ENCODE measurements around the gene LSAMP. TPM values are rescaled to one million over a fixed set of nuclear protein-coding genes. Genes with fewer than 3 reads are reported as not detected.

Gene LSAMP
- polyA plus RNA-seq, 1 of the 3 experiments (the other 2 are of a cell fraction), result 6.6 TPM

- Histone ChIP-seq H3K9me3 (no peaks in the 10 kb centered on the region), H3K4me1 (ENCODE audit: control insufficient read depth in 1 of 2, insufficient read depth in 2 of 2, low read depth in 1 of 2, low read length in 1 of 2) (no peaks in the 10 kb centered on the region), H3K79me2 (ENCODE audit: insufficient read depth) (no peaks in the 10 kb centered on the region), H3K4me2 (no peak overlapping the region), H3K9me2 (no peaks in the 10 kb centered on the region), H3K9ac (no peak overlapping the region), H3F3A (replicated peaks; ENCODE audit: insufficient read depth) (no peaks in the 10 kb centered on the region), H4K20me1 (ENCODE audit: insufficient read depth) (no peaks in the 10 kb centered on the region), H3K27ac (ENCODE audit: low read depth in 2 of 2, low read length in 1 of 2) (no peak overlapping the region), H3K4me3 (ENCODE audit: low read depth in 2 of 2, low read length in 1 of 2) (no peak overlapping the region), H3K27me3 (ENCODE audit: insufficient read depth) (no peaks in the 10 kb centered on the region), H3K36me3 (replicated peaks in 1 of 2; ENCODE audit: control insufficient read depth in 1 of 2, insufficient read depth in 2 of 2, low read length in 1 of 2) (no peaks in the 10 kb centered on the region), H2AFZ (ENCODE audit: low read depth) (no peak overlapping the region)
- DNase-seq, result no peak
- TF ChIP-seq MEF2A (IDR thresholded peaks at IDR 0.05; ENCODE audit: borderline replicate concordance, low read depth) (no peak), SIN3A (IDR thresholded peaks at IDR 0.05; ENCODE audit: borderline replicate concordance, low read depth, low read length) (no peak), TAF1 (IDR thresholded peaks at IDR 0.05; ENCODE audit: borderline replicate concordance, low read depth, low read length) (no peak), REST (IDR thresholded peaks at IDR 0.05; ENCODE audit: low read depth, low read length) (no peak), IRF3 (IDR thresholded peaks at IDR 0.05; ENCODE audit: low read depth, low read length) (no peak), RAD21 (IDR thresholded peaks at IDR 0.05; ENCODE audit: low read length) (no peak), FOSL2 (IDR thresholded peaks at IDR 0.05; ENCODE audit: borderline replicate concordance, low read depth) (no peak), EZH2phosphoT487 (IDR thresholded peaks at IDR 0.05; ENCODE audit: borderline replicate concordance, low read depth) (no peak), FOXM1 (IDR thresholded peaks at IDR 0.05; ENCODE audit: low read depth) (no peak), ZBTB33 (IDR thresholded peaks at IDR 0.05; ENCODE audit: borderline replicate concordance, low read depth) (no peak), YY1 (IDR thresholded peaks at IDR 0.05; ENCODE audit: low read depth) (no peak)
- POLR2A ChIA-PET, result no interaction called here
- 70% methylated on average over 2 of the region's 2 CpGs for WGBS (ENCODE audit: low lambda C conversion rate)
- CTCF ChIA-PET, result no interaction called here
These were observed 554.2 kb downstream of the LSAMP start for GRCh38 chr3:115891006-115891636.

Measured in SK-N-SH (cell line).